OCI-LY1 (cell line): ENCODE results near the gene KIN.

ENCODE experiments used
- H2AFZ ChIP-seq: fragments of 200-600 bp; sonication (generic), shearing (Covaris generic); 2 replicates; pipeline ENCODE4 v1.6.0; 2014; ENCODE audit warnings: antibody characterized with exemption, mild to moderate bottlenecking, low read length
- H3F3A ChIP-seq: fragments of 200-600 bp; sonication (generic), shearing (Covaris generic); 2 replicates; pipeline ENCODE4 v1.6.0; 2014; ENCODE audit warnings: mild to moderate bottlenecking, antibody characterized with exemption, low read length, moderate library complexity; ENCODE audit not compliant: insufficient read depth
- H3K27ac ChIP-seq: fragments of 200-600 bp; sonication (generic); 2 replicates; pipeline ENCODE4 v1.5.1; 2014; ENCODE audit warnings: low read length, mixed run types, mild to moderate bottlenecking, low read depth; ENCODE audit not compliant: poor library complexity, severe bottlenecking
- H3K27me3 ChIP-seq: fragments of 200-600 bp; sonication (generic); 2 replicates; pipeline ENCODE4 v1.6.0; 2014; ENCODE audit warnings: antibody characterized with exemption, mild to moderate bottlenecking, low read length, moderate library complexity; ENCODE audit not compliant: insufficient read depth
- H3K36me3 ChIP-seq: fragments of 200-600 bp; sonication (generic); 2 replicates; pipeline ENCODE4 v1.6.1; 2014; ENCODE audit warnings: mild to moderate bottlenecking, antibody characterized with exemption, low read length, moderate library complexity, mixed read lengths; ENCODE audit not compliant: insufficient read depth
- H3K4me1 ChIP-seq: fragments of 200-600 bp; sonication (generic); 2 replicates; pipeline ENCODE4 v1.5.1; 2014; ENCODE audit warnings: mild to moderate bottlenecking, low read length, moderate library complexity; ENCODE audit not compliant: insufficient read depth, severe bottlenecking
- H3K4me2 ChIP-seq: fragments of 200-600 bp; sonication (generic), shearing (Covaris generic); 2 replicates; pipeline ENCODE4 v1.6.1; 2014; ENCODE audit warnings: low read length
- H3K4me3 ChIP-seq: fragments of 200-600 bp; sonication (generic); 2 replicates; pipeline ENCODE4 v1.5.1; 2014; ENCODE audit warnings: low read length, low read depth, mild to moderate bottlenecking, mixed read lengths; ENCODE audit not compliant: poor library complexity, severe bottlenecking
- H3K79me2 ChIP-seq: fragments of 200-600 bp; shearing (Covaris generic); 2 replicates; pipeline ENCODE4 v1.6.1; 2016; ENCODE audit warnings: mixed run types, low read length, mixed read lengths; ENCODE audit not compliant: insufficient read depth
- H3K9ac ChIP-seq: fragments of 200-600 bp; sonication (generic), shearing (Covaris generic); 2 replicates; pipeline ENCODE4 v1.6.1; 2014; ENCODE audit warnings: mild to moderate bottlenecking, low read length, mixed read lengths
- H3K9me2 ChIP-seq: fragments of 200-600 bp; sonication (generic), shearing (Covaris generic); 2 replicates; pipeline ENCODE4 v1.6.1; 2014; ENCODE audit warnings: low read depth, mild to moderate bottlenecking, low read length, mixed read lengths
- H3K9me3 ChIP-seq: fragments of 200-600 bp; shearing (Covaris generic); 2 replicates; pipeline ENCODE4 v1.6.1; 2014; ENCODE audit warnings: low read length, mixed read lengths
- H4K20me1 ChIP-seq: fragments of 200-600 bp; sonication (generic), shearing (Covaris generic); 2 replicates; pipeline ENCODE4 v1.6.0; 2016; ENCODE audit warnings: mild to moderate bottlenecking, low read length; ENCODE audit not compliant: insufficient read depth
- CTCF ChIP-seq: fragments of 200-600 bp; sonication (generic), shearing (Covaris generic); IDR thresholded peaks from 2 replicates; pipeline ENCODE4 v1.5.1; 2017; ENCODE audit warnings: mild to moderate bottlenecking, antibody characterized with exemption, low read length, moderate library complexity, mixed read lengths
- EZH2 ChIP-seq: fragments of 200-600 bp; sonication (generic), shearing (Covaris generic); IDR thresholded peaks from 2 replicates; pipeline ENCODE4 v1.8.0; 2017; ENCODE audit warnings: borderline replicate concordance, mixed run types, mild to moderate bottlenecking, antibody characterized with exemption, low read length, moderate library complexity, mixed read lengths

Gene KIN

GRCh38 chr10:7704071-7705016, 83.4 kb downstream of the KIN start:
- H3K9me2 ChIP-seq, result no peaks in the 10 kb centered on the region
- no peak overlapping the region for H3K4me2 ChIP-seq
- TF ChIP-seq EZH2 (no peak), CTCF (no peak)
- no peak overlapping the region for H3K27ac ChIP-seq
- H3K9ac ChIP-seq, result no peak overlapping the region
- H3K36me3 ChIP-seq, result no peaks in the 10 kb centered on the region
- no peaks in the 10 kb centered on the region for H3K9me3 ChIP-seq
- no peak overlapping the region for H3K4me3 ChIP-seq
- H2AFZ ChIP-seq, result no peak overlapping the region
- H4K20me1 ChIP-seq, result no peaks in the 10 kb centered on the region
- no peaks in the 10 kb centered on the region for H3K27me3 ChIP-seq
- no peaks in the 10 kb centered on the region for H3K79me2 ChIP-seq
- no peaks in the 10 kb centered on the region for H3F3A ChIP-seq
- H3K4me1 ChIP-seq, result no peaks in the 10 kb centered on the region

GRCh38 chr10:7703140-7703539, 84.7 kb downstream of the KIN start, which contains the start of gene ITIH2:
Gene ITIH2, plus strand, starts transcription at chr10:7703316. Its CDS starts 119 bp downstream, at chr10:7703435.
- Histone ChIP-seq H3F3A (no peaks in the 10 kb centered on the region), H4K20me1 (no peaks in the 10 kb centered on the region), H3K4me3 (no peak within 1 kb of the TSS), H3K9ac (no peak within 1 kb of the TSS), H3K27ac (no peak within 1 kb of the TSS), H3K4me1 (no peaks in the 10 kb centered on the region), H3K9me3 (no peaks in the 10 kb centered on the region), H3K79me2 (no peaks in the 10 kb centered on the region), H3K9me2 (no peaks in the 10 kb centered on the region), H3K36me3 (no peaks in the 10 kb centered on the region), H2AFZ (no peak within 1 kb of the TSS), H3K27me3 (no peaks in the 10 kb centered on the region), H3K4me2 (no peak within 1 kb of the TSS)
- TF ChIP-seq CTCF (no peak), EZH2 (no peak)

GRCh38 chr10:7702288-7702812, 85.4 kb downstream of the KIN start:
- Histone ChIP-seq H3K9me3 (no peaks in the 10 kb centered on the region), H3F3A (no peaks in the 10 kb centered on the region), H3K9me2 (no peaks in the 10 kb centered on the region), H2AFZ (no peak overlapping the region), H3K27ac (no peak overlapping the region), H3K4me3 (no peak overlapping the region), H4K20me1 (no peaks in the 10 kb centered on the region), H3K36me3 (no peaks in the 10 kb centered on the region), H3K79me2 (no peaks in the 10 kb centered on the region), H3K9ac (no peak overlapping the region), H3K4me2 (no peak overlapping the region), H3K4me1 (no peaks in the 10 kb centered on the region), H3K27me3 (no peaks in the 10 kb centered on the region)
- no peak for TF ChIP-seq EZH2
- TF ChIP-seq CTCF, result no peak
